ENCODE measurements around the gene APOA4. TPM values are rescaled to one million over a fixed set of nuclear protein-coding genes. Genes with fewer than 3 reads are reported as not detected.

APOA4 gene
- total and polyA plus RNA-seq, 2 of the 13 experiments (the other 11 are each of a cell fraction or from before 2014, with no cell fraction given): 3.8 to 7.2 TPM

- TF ChIP-seq, protein P1, sequence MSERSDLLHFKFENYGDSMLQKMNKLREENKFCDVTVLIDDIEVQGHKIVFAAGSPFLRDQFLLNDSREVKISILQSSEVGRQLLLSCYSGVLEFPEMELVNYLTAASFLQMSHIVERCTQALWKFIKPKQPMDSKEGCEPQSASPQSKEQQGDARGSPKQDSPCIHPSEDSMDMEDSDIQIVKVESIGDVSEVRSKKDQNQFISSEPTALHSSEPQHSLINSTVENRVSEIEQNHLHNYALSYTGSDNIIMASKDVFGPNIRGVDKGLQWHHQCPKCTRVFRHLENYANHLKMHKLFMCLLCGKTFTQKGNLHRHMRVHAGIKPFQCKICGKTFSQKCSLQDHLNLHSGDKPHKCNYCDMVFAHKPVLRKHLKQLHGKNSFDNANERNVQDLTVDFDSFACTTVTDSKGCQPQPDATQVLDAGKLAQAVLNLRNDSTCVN (CRISPR knock-in tag; IDR thresholded peaks at IDR 0.05; ENCODE audit: borderline replicate concordance): no peak
- TF ChIP-seq, protein P2, sequence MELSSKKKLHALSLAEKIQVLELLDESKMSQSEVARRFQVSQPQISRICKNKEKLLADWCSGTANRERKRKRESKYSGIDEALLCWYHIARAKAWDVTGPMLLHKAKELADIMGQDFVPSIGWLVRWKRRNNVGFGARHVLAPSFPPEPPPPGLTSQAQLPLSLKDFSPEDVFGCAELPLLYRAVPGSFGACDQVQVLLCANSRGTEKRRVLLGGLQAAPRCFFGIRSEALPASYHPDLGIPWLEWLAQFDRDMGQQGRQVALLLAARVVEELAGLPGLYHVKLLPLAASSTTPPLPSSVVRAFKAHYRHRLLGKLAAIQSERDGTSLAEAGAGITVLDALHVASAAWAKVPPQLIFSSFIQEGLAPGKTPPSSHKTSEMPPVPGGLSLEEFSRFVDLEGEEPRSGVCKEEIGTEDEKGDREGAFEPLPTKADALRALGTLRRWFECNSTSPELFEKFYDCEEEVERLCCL (CRISPR knock-in tag; IDR thresholded peaks at IDR 0.05; ENCODE audit: borderline replicate concordance): no peak
- TF ChIP-seq ZNF580 (CRISPR knock-in tag; IDR thresholded peaks at IDR 0.05; ENCODE audit: borderline replicate concordance, low read depth) (no peak), FLYWCH1 (CRISPR knock-in tag; IDR thresholded peaks at IDR 0.05) (no peak), RELA (CRISPR knock-in tag; IDR thresholded peaks at IDR 0.05) (peak; percentile 12; the same call in 1 of the 2 replicates), GZF1 (CRISPR knock-in tag; IDR thresholded peaks at IDR 0.05) (0 out of 2 replicates have a peak, but pooled peaks have one; percentile 49), ZNF724P (CRISPR knock-in tag; IDR thresholded peaks at IDR 0.05; ENCODE audit: borderline replicate concordance) (no peak), ZNF251 (CRISPR knock-in tag; IDR thresholded peaks at IDR 0.05) (0 out of 2 replicates have a peak, but pooled peaks have one; percentile 23), SETDB1 (CRISPR knock-in tag; IDR thresholded peaks at IDR 0.05; ENCODE audit: borderline replicate concordance) (no peak), SSRP1 (CRISPR knock-in tag; IDR thresholded peaks at IDR 0.05) (no peak), NFE2 (CRISPR knock-in tag; IDR thresholded peaks at IDR 0.05) (no peak), ZNF276 (CRISPR knock-in tag; IDR thresholded peaks at IDR 0.05; ENCODE audit: low read depth) (0 out of 2 replicates have a peak, but pooled peaks have one; percentile 18), GFI1 (CRISPR knock-in tag; IDR thresholded peaks at IDR 0.05; ENCODE audit: borderline replicate concordance) (no peak), RORA (CRISPR knock-in tag; IDR thresholded peaks at IDR 0.05) (no peak), HIVEP1 (CRISPR knock-in tag; IDR thresholded peaks at IDR 0.05) (no peak), MAFG (CRISPR knock-in tag; IDR thresholded peaks at IDR 0.05) (no peak), ZNF256 (CRISPR knock-in tag; conservative IDR thresholded peaks at IDR 0.05) (no peak), ZNF264 (CRISPR knock-in tag; IDR thresholded peaks at IDR 0.05) (no peak), STAT6 (CRISPR knock-in tag; IDR thresholded peaks at IDR 0.05; ENCODE audit: borderline replicate concordance) (no peak), ZNF883 (CRISPR knock-in tag; IDR thresholded peaks at IDR 0.05; ENCODE audit: not compliant biosample characterization) (peak; percentile 10)
- TF ChIP-seq, protein P3, sequence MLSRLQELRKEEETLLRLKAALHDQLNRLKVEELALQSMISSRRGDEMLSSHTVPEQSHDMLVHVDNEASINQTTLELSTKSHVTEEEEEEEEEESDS (CRISPR knock-in tag; IDR thresholded peaks at IDR 0.05; ENCODE audit: borderline replicate concordance): no peak
These were observed 8.8 kb upstream of the APOA4 start (continued) for GRCh38 chr11:116831790-116832349.

Data from HepG2 (cell line).